ENCODE measurements around the gene FAM185A.
"Not testable (repeated sequence)": the region's sequence is repeated elsewhere in the genome, so short reads cannot be mapped to it uniquely, and the experiment has no call there.

Gene FAM185A

GRCh38 chr7:102795987-102796595 lies 47.3 kb downstream of the FAM185A start:
- not testable (repeated sequence) for H3K27ac Mint-ChIP-seq; H3K27me3 Mint-ChIP-seq (ENCODE audit: low read depth); H3K4me3 Mint-ChIP-seq
- peaks cover 26% of the 10 kb centered on the region for H3K9me3 Mint-ChIP-seq
- peaks cover 53% of the 10 kb centered on the region for H3K36me3 Mint-ChIP-seq (ENCODE audit: low read depth)
- peaks cover 11% of the 10 kb centered on the region for H3K4me1 Mint-ChIP-seq

GRCh38 chr7:102806613-102807012 lies 57.8 kb downstream of the FAM185A start:
- Mint-ChIP-seq H3K36me3 (ENCODE audit: low read depth) (peaks cover 40% of the 10 kb centered on the region), H3K9me3 (peaks cover 21% of the 10 kb centered on the region), H3K27ac (peak overlapping the region in 2 of 3 experiments; percentile 21 to 37), H3K4me3 (no peak overlapping the region), H3K4me1 (peaks cover 10% of the 10 kb centered on the region), H3K27me3 (ENCODE audit: low read depth) (no peaks in the 10 kb centered on the region)
- no peak for TF ChIP-seq CTCF (IDR thresholded peaks at IDR 0.05; ENCODE audit: unreplicated experiment in 3 of 3)

GRCh38 chr7:102810916-102811315 lies 62.1 kb downstream of the FAM185A start:
- Mint-ChIP-seq H3K36me3 (ENCODE audit: low read depth) (peaks cover 27% of the 10 kb centered on the region), H3K4me1 (peaks cover 24% of the 10 kb centered on the region), H3K27ac (peak overlapping the region in 2 of 3 experiments; percentile 41 to 62), H3K9me3 (no peaks in the 10 kb centered on the region), H3K4me3 (no peak overlapping the region), H3K27me3 (ENCODE audit: low read depth) (no peaks in the 10 kb centered on the region)
- TF ChIP-seq CTCF (IDR thresholded peaks at IDR 0.05; ENCODE audit: unreplicated experiment in 3 of 3), result no peak

- Mint-ChIP-seq H3K4me1 (peaks cover 24% of the 10 kb centered on the region), H3K27me3 (ENCODE audit: low read depth) (no peaks in the 10 kb centered on the region), H3K4me3 (no peak overlapping the region), H3K27ac (peak overlapping the region in 2 of 3 experiments; percentile 62 to 68), H3K36me3 (ENCODE audit: low read depth) (peaks cover 19% of the 10 kb centered on the region), H3K9me3 (no peaks in the 10 kb centered on the region)
- TF ChIP-seq CTCF (IDR thresholded peaks at IDR 0.05; ENCODE audit: unreplicated experiment in 3 of 3), result no peak
Measured at GRCh38 chr7:102811942-102812678, 63.3 kb downstream of the FAM185A start.

GRCh38 chr7:102813191-102814024 lies 64.6 kb downstream of the FAM185A start:
- Mint-ChIP-seq H3K9me3 (no peaks in the 10 kb centered on the region), H3K4me1 (peaks cover 24% of the 10 kb centered on the region), H3K27me3 (ENCODE audit: low read depth) (no peaks in the 10 kb centered on the region), H3K27ac (peak overlapping the region; percentile 62 to 74 (median 66)), H3K4me3 (no peak overlapping the region), H3K36me3 (ENCODE audit: low read depth) (peaks cover 17% of the 10 kb centered on the region)
- TF ChIP-seq CTCF (IDR thresholded peaks at IDR 0.05; ENCODE audit: unreplicated experiment in 3 of 3), result no peak

- peak overlapping the region in 1 of 3 experiments; percentile 62 for H3K27ac Mint-ChIP-seq
- no peaks in the 10 kb centered on the region for H3K27me3 Mint-ChIP-seq (ENCODE audit: low read depth)
- peaks cover 24% of the 10 kb centered on the region for H3K4me1 Mint-ChIP-seq
- no peak overlapping the region for H3K4me3 Mint-ChIP-seq
- no peak for TF ChIP-seq CTCF (IDR thresholded peaks at IDR 0.05; ENCODE audit: unreplicated experiment in 3 of 3)
- H3K36me3 Mint-ChIP-seq (ENCODE audit: low read depth), result peaks cover 12% of the 10 kb centered on the region
- H3K9me3 Mint-ChIP-seq, result no peaks in the 10 kb centered on the region
Measured at GRCh38 chr7:102814025-102814471, 65.2 kb downstream of the FAM185A start.
